GM12872 (cell line): ENCODE measurements around the gene ENAH.

Experiments
- CTCF ChIP-seq: IDR thresholded peaks from 3 replicates; pipeline ENCODE4 v1.5.1; 2011; ENCODE audit warnings: low read depth, mild to moderate bottlenecking, low read length, moderate library complexity; ENCODE audit not compliant: insufficient read depth

ENAH gene

GRCh38 chr1:225593414-225593813, 59.5 kb downstream of the ENAH start:
- no peak for TF ChIP-seq CTCF

GRCh38 chr1:225592362-225593025, 60.4 kb downstream of the ENAH start:
- no peak for TF ChIP-seq CTCF

GRCh38 chr1:225587310-225587709, 65.6 kb downstream of the ENAH start:
- TF ChIP-seq CTCF, result no peak

GRCh38 chr1:225581186-225581585, 71.7 kb downstream of the ENAH start:
- TF ChIP-seq CTCF, result no peak

GRCh38 chr1:225580238-225581099, 72.5 kb downstream of the ENAH start:
- no peak for TF ChIP-seq CTCF

GRCh38 chr1:225578251-225578977, 74.5 kb downstream of the ENAH start:
- no peak for TF ChIP-seq CTCF

- no peak for TF ChIP-seq CTCF
Measured at GRCh38 chr1:225577241-225577640, 75.7 kb downstream of the ENAH start.
